NCI-H1417 treated with DMSO at 0.1 percent for 48 hours (cell line): ENCODE measurements around the gene FEM1A.
"Not testable (repeated sequence)": the region's sequence is repeated elsewhere in the genome, so short reads cannot be mapped to it uniquely, and the experiment has no call there.

Experiments
- DNase-seq: peaks from one replicate; lab custom pipeline; 2025; lab: John Stamatoyannopoulos, UW

The FEM1A gene

GRCh38 chr19:4791183-4792018 lies at the start of gene FEM1A:
Gene FEM1A (plus strand): TSS chr19:4791734. CDS start chr19:4791855, 121 bp downstream.
- DNase-seq = peak; percentile 100

- peak; percentile 89 for DNase-seq
Observed at GRCh38 chr19:4742723-4743646, 48.5 kb upstream of the FEM1A start.

- no peak for DNase-seq
Observed at GRCh38 chr19:4744451-4745174, 46.9 kb upstream of the FEM1A start.

GRCh38 chr19:4745175-4745574 lies 46.4 kb upstream of the FEM1A start:
- not testable (repeated sequence) for DNase-seq

GRCh38 chr19:4745986-4746385 lies 45.5 kb upstream of the FEM1A start:
- DNase-seq = no peak

- DNase-seq = no peak
Observed at GRCh38 chr19:4748185-4748584, 43.3 kb upstream of the FEM1A start.

- no peak for DNase-seq
Observed at GRCh38 chr19:4748589-4748988, 42.9 kb upstream of the FEM1A start.

GRCh38 chr19:4749870-4750590 lies 41.5 kb upstream of the FEM1A start:
- DNase-seq = no peak

GRCh38 chr19:4754248-4754647 lies 37.3 kb upstream of the FEM1A start:
- no peak for DNase-seq

- DNase-seq = no peak
Observed at GRCh38 chr19:4755459-4755858, 36.1 kb upstream of the FEM1A start.

- DNase-seq = no peak
Observed at GRCh38 chr19:4758082-4758481, 33.5 kb upstream of the FEM1A start.

- DNase-seq = no peak
Observed at GRCh38 chr19:4758659-4759058, 32.9 kb upstream of the FEM1A start.

GRCh38 chr19:4759388-4760284 lies 31.9 kb upstream of the FEM1A start:
- peak; percentile 90 for DNase-seq

- DNase-seq = no peak
Observed at GRCh38 chr19:4760285-4760650, 31.3 kb upstream of the FEM1A start.

GRCh38 chr19:4763021-4763420 lies 28.5 kb upstream of the FEM1A start:
- no peak for DNase-seq

GRCh38 chr19:4764393-4764660 lies 27.2 kb upstream of the FEM1A start:
- DNase-seq = no peak

GRCh38 chr19:4768934-4769777 lies 22.4 kb upstream of the FEM1A start:
- peak; percentile 89 for DNase-seq

GRCh38 chr19:4772566-4772965 lies 19.0 kb upstream of the FEM1A start:
- no peak for DNase-seq

GRCh38 chr19:4773047-4773640 lies 18.4 kb upstream of the FEM1A start:
- DNase-seq = no peak
